Neural progenitor cell (in vitro differentiated cells): ENCODE measurements around the gene CCNA2. TPM values are rescaled to one million over a fixed set of nuclear protein-coding genes. Genes with fewer than 3 reads are reported as not detected.
A peak's percentile ranks its signal among the peaks of the same experiment; 100 is the strongest.

Experiments
- DNase-seq: peaks from one replicate; pipeline ENCODE4 v3.0.0-alpha.2; 2016; ENCODE audit warnings: low spot score
- H2AFZ ChIP-seq: fragments of 200-600 bp; sonication (generic); replicated peaks from 2 replicates; pipeline ENCODE4 v1.6.1; 2016; ENCODE audit warnings: antibody characterized with exemption
- H3F3A ChIP-seq: fragments of 200-600 bp; sonication (generic); 2 replicates; pipeline ENCODE4 v1.6.1; 2016; ENCODE audit warnings: antibody characterized with exemption, low read depth
- H3K27ac ChIP-seq: fragments of 200-600 bp; sonication (generic); 2 replicates; pipeline ENCODE4 v1.5.1; 2016; ENCODE audit warnings: mild to moderate bottlenecking
- H3K27me3 ChIP-seq: fragments of 200-600 bp; sonication (generic); 2 replicates; pipeline ENCODE4 v1.6.1; 2016; ENCODE audit warnings: mild to moderate bottlenecking, moderate library complexity
- H3K36me3 ChIP-seq: fragments of 200-600 bp; sonication (generic); 2 replicates; pipeline ENCODE4 v1.5.1; 2016
- H3K4me1 ChIP-seq: fragments of 200-600 bp; sonication (generic); 2 replicates; pipeline ENCODE4 v1.6.1; 2016; ENCODE audit warnings: mixed run types
- H3K4me2 ChIP-seq: fragments of 200-600 bp; sonication (generic); 2 replicates; pipeline ENCODE4 v1.6.1; 2016
- H3K4me3 ChIP-seq: fragments of 200-600 bp; sonication (generic); 2 replicates; pipeline ENCODE4 v1.5.1; 2016
- H3K79me2 ChIP-seq: fragments of 200-600 bp; sonication (generic); 2 replicates; pipeline ENCODE4 v1.6.1; 2016; ENCODE audit warnings: low read depth
- H3K9ac ChIP-seq: fragments of 200-600 bp; sonication (generic); 2 replicates; pipeline ENCODE4 v1.6.1; 2016
- H3K9me3 ChIP-seq: fragments of 200-600 bp; sonication (generic); 2 replicates; pipeline ENCODE4 v1.5.1; 2016; ENCODE audit warnings: low read depth
- H4K20me1 ChIP-seq: fragments of 200-600 bp; sonication (generic); 2 replicates; pipeline ENCODE4 v1.6.1; 2016; ENCODE audit warnings: low read depth
- H3K27ac Mint-ChIP-seq: 3 replicates; pipeline ENCODE4 v1.8.0; 2021; ENCODE audit warnings: mixed read lengths
- H3K27me3 Mint-ChIP-seq: 2 replicates; pipeline ENCODE4 v1.8.0; 2022; ENCODE audit warnings: low read depth, mild to moderate bottlenecking, inconsistent platforms, moderate library complexity, mixed read lengths; ENCODE audit not compliant: insufficient read depth
- H3K36me3 Mint-ChIP-seq: 3 replicates; pipeline ENCODE4 v1.8.0; 2021; ENCODE audit warnings: mixed read lengths
- H3K4me1 Mint-ChIP-seq: 3 replicates; pipeline ENCODE4 v1.8.0; 2021; ENCODE audit warnings: mixed read lengths
- H3K4me3 Mint-ChIP-seq: 3 replicates; pipeline ENCODE4 v1.8.0; 2021; ENCODE audit warnings: mild to moderate bottlenecking, moderate library complexity, mixed read lengths
- H3K9me3 Mint-ChIP-seq: 3 replicates; pipeline ENCODE4 v1.8.0; 2020; ENCODE audit warnings: mixed read lengths
- CTCF ChIP-seq: fragments of 200-600 bp; sonication (generic); IDR thresholded peaks from 2 replicates; pipeline ENCODE4 v1.5.1; 2017; ENCODE audit warnings: antibody characterized with exemption, mild to moderate bottlenecking
- EZH2 ChIP-seq: fragments of 200-600 bp; sonication (generic); IDR thresholded peaks from 2 replicates; pipeline ENCODE4 v1.6.1; 2017; ENCODE audit warnings: antibody characterized with exemption, mild to moderate bottlenecking, moderate library complexity
- EZH2phosphoT487 ChIP-seq: fragments of 200-600 bp; sonication (generic); IDR thresholded peaks from 2 replicates; pipeline ENCODE4 v1.6.1; 2017; ENCODE audit warnings: antibody characterized with exemption
- total RNA-seq: library from RNA; depleted of rRNA; stranded (reverse); fragments of >200 nt; gene quantifications from 2 replicates; pipeline ENCODE4 v1.2.3, GENCODE V29; 2015; ENCODE audit warnings: low replicate concordance

CCNA2 gene
- total RNA-seq, 1 donor from 2014 or later = 254 TPM

- H3K27me3 Mint-ChIP-seq = no peaks in the 10 kb centered on the region
- H3K4me3 ChIP-seq = peak overlapping the region; percentile 93
- no peak overlapping the region for H3K27ac ChIP-seq
- H3K36me3 Mint-ChIP-seq = peaks cover 9% of the 10 kb centered on the region
- H3K27me3 ChIP-seq = no peaks in the 10 kb centered on the region
- no peaks in the 10 kb centered on the region for H4K20me1 ChIP-seq
- no peaks in the 10 kb centered on the region for H3K9me3 Mint-ChIP-seq
- peak overlapping the region; percentile 85 for H3K4me3 Mint-ChIP-seq
- H3K4me2 ChIP-seq = no peak overlapping the region
- H3K79me2 ChIP-seq = peaks cover 38% of the 10 kb centered on the region
- H3K4me1 ChIP-seq = peaks cover 23% of the 10 kb centered on the region
- DNase-seq = no peak
- peak overlapping the region; percentile 12 for H2AFZ ChIP-seq
- H3K9me3 ChIP-seq = no peaks in the 10 kb centered on the region
- TF ChIP-seq EZH2phosphoT487 (no peak), CTCF (no peak), EZH2 (no peak)
- H3K27ac Mint-ChIP-seq = no peak overlapping the region
- peaks cover 25% of the 10 kb centered on the region for H3K4me1 Mint-ChIP-seq
- H3K36me3 ChIP-seq = peaks cover 20% of the 10 kb centered on the region
- H3K9ac ChIP-seq = no peak overlapping the region
- no peaks in the 10 kb centered on the region for H3F3A ChIP-seq
Observed at GRCh38 chr4:121799867-121800501, 23.7 kb downstream of the CCNA2 start.

GRCh38 chr4:121799208-121799823 is 24.4 kb downstream of the CCNA2 start:
- H3K4me2 ChIP-seq = no peak overlapping the region
- H3K4me3 Mint-ChIP-seq = no peak overlapping the region

GRCh38 chr4:121796283-121796682 is 27.4 kb downstream of the CCNA2 start:
- Histone ChIP-seq H3K79me2 (peaks cover 1% of the 10 kb centered on the region), H3K36me3 (no peaks in the 10 kb centered on the region), H3K27me3 (no peaks in the 10 kb centered on the region), H3K27ac (no peak overlapping the region), H3K9ac (no peak overlapping the region), H2AFZ (peak overlapping the region; percentile 54), H3K9me3 (no peaks in the 10 kb centered on the region), H3K4me1 (peaks cover 9% of the 10 kb centered on the region), H3K4me3 (no peak overlapping the region), H4K20me1 (no peaks in the 10 kb centered on the region), H3F3A (no peaks in the 10 kb centered on the region), H3K4me2 (peak overlapping the region; percentile 15)
- no peaks in the 10 kb centered on the region for H3K9me3 Mint-ChIP-seq
- H3K27me3 Mint-ChIP-seq = no peaks in the 10 kb centered on the region
- peaks cover 12% of the 10 kb centered on the region for H3K4me1 Mint-ChIP-seq
- TF ChIP-seq EZH2phosphoT487 = no peak
- TF ChIP-seq EZH2 = no peak
- no peak for TF ChIP-seq CTCF
- DNase-seq = no peak
- H3K27ac Mint-ChIP-seq = peak overlapping the region; percentile 48
- no peaks in the 10 kb centered on the region for H3K36me3 Mint-ChIP-seq
- H3K4me3 Mint-ChIP-seq = peak overlapping the region; percentile 22

More at GRCh38 chr4:121799208-121799823, 24.4 kb downstream of the CCNA2 start:
- Histone ChIP-seq H3K9ac (no peak overlapping the region), H2AFZ (no peak overlapping the region), H3K4me1 (peaks cover 23% of the 10 kb centered on the region), H3F3A (no peaks in the 10 kb centered on the region), H3K9me3 (no peaks in the 10 kb centered on the region), H3K36me3 (peaks cover 17% of the 10 kb centered on the region), H4K20me1 (no peaks in the 10 kb centered on the region), H3K79me2 (peaks cover 32% of the 10 kb centered on the region), H3K27ac (no peak overlapping the region), H3K27me3 (no peaks in the 10 kb centered on the region), H3K4me3 (no peak overlapping the region)
- H3K4me1 Mint-ChIP-seq = peaks cover 25% of the 10 kb centered on the region
- DNase-seq = no peak
- no peaks in the 10 kb centered on the region for H3K9me3 Mint-ChIP-seq
- H3K36me3 Mint-ChIP-seq = peaks cover 7% of the 10 kb centered on the region
- H3K27me3 Mint-ChIP-seq = no peaks in the 10 kb centered on the region
- TF ChIP-seq EZH2 = no peak
- no peak for TF ChIP-seq CTCF
- TF ChIP-seq EZH2phosphoT487 = no peak
- no peak overlapping the region for H3K27ac Mint-ChIP-seq
